GM18498 (cell line): ENCODE results near the gene CLRN2.
"Not testable (repeated sequence)": the region's sequence is repeated elsewhere in the genome, so short reads cannot be mapped to it uniquely, and the experiment has no call there.

Experiments used
- ATAC-seq: cut with Tn5 transposase; IDR thresholded peaks from one replicate; pipeline ENCODE4 v1.9.1; 2021; ENCODE audit warnings: mild to moderate bottlenecking, moderate library complexity; ENCODE audit not compliant: unreplicated experiment

CLRN2 gene

GRCh38 chr4:17502756-17503155, 12.2 kb upstream of the CLRN2 start:
- ATAC-seq = no peak

DNA sequence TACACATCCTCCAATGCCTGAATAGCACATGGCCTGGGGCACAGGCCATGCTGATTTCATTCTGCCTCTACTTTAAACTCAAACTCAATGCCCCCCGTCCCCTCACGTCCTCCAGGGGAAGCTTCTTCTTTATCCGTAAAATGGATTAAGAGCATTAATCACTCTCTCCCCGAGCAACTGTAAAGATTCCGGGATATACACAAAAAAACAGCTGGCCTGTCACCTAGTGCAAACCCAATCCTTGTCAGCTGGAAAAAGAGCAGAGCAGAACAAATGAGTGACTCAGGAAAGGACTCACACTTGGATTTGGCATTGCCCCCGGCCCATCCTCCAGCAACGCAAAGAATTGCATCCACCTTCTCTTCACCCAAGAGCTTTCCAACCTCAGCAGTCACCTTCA, 10.9 kb upstream of the CLRN2 start:
- no peak for ATAC-seq

DNA sequence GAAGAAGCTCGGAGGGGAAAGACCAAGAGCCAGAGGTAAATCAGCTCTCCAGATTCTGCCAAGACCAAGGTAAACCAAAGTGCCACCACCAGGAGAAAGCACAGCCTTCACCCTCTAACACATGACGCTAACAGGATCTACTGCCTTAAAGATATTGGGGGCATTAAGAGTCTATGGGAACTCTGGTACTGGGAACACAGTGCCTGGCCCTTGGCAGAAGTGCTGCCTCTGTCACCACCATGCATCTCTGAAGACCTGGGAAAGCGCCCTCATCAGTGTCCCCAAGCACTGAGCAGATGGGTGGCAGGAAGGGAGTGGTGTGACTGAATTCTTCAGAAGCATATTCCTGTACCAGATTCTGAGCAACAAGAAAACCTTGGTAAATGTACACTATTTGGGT, 4.4 kb upstream of the CLRN2 start:
- ATAC-seq = no peak

DNA sequence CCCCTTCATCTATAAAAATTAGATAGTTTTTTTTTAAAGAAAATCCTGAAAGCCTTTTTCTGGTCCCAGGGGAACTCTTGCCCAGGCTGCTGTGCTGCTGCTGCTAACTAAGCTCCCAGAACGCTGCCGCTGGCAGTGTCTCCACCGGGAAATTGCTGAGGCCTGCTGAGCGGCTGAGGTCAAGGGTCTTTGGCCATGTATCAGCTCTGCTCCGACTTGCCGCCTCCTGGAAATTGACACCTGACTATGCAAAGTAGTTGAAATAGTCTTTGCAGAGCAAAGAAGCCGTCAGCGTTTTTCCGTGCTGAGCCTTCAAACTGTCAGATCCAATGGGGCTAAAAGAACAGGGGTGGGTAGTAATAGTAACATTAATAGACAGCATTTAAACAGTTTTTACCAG, 3.9 kb upstream of the CLRN2 start:
- ATAC-seq = no peak

DNA sequence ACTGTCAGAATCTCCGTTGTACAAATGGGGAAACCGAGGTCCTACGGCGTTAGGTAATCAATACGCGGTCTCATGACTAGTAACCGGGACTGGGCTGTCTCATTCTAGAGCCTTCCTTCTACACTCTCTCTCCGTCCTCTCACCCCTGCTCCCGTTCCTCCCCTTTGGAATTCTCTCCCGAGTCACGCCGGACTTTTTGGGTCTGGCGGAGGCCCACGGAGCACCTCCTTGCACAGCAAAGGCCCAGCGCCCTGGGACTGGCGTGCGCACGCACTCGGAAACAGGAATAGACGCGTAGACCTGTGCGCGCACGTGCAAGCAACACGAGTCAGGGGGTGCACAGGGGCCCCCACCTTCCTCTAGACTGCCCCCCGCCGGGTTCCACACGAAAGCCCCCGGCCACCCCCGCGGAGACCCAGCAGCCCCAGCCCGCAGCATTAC, 3.4 kb upstream of the CLRN2 start:
- ATAC-seq = peak; percentile 59

GRCh38 chr4:17511950-17512795, 2.8 kb upstream of the CLRN2 start, which contains the start of gene QDPR:
Gene QDPR (minus strand): TSS chr4:17512090. CDS start chr4:17512054, 36 bp downstream.
- ATAC-seq = peak; percentile 98

DNA sequence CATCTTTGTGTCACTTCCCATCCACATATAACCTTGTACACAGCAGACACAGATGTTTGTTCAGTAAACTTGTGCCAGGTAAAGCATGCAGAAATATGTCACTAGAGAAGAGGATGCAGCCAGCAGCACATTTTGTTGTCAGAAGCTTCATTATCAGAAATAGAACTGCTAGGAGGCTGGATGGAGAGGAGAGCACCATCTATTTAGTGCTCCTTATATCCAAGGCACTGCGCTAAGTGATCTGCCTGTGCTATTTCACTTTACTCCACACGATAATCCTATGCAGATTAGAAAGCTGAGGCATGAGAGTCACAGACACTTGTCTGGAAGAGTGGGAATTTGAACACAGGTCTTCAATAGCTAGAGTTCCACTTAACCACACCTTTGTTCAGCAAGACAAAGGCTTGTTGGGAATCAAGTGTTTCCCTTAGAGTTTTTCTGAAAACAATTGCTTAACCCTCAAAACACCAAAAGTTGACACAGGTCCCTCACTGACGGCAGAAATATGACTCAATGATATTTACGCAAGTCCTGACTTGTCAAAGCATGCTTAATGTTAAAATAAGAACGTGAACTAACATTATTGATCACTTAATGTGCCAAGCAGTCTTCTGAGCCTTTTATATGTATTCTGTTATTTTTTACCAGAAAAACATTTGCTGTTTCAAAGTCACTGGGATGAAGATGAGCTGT, 1.8 kb upstream of the CLRN2 start:
- ATAC-seq = no peak

- no peak for ATAC-seq
Observed at GRCh38 chr4:17515445-17516407, 761 bp downstream of the CLRN2 start.

DNA sequence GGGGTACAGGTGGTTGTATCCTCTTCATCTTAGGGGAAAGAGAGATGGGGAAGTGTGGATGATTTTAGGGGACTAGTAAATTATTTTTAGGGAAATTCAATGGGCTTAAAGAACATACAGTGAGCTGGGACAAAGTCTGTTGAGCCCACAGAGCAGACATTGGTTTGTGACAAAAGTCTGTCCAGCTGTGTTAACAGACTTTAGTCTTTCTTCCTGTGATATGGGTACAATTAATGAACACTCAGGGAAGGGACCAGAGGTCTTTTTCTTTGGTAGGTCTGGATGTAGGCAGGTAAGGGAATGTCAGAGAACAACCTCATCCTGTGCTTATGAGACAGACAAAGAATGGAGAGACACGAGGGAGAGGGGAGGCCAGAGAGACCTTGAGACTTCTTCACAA, 2.0 kb downstream of the CLRN2 start:
- ATAC-seq = no peak

DNA sequence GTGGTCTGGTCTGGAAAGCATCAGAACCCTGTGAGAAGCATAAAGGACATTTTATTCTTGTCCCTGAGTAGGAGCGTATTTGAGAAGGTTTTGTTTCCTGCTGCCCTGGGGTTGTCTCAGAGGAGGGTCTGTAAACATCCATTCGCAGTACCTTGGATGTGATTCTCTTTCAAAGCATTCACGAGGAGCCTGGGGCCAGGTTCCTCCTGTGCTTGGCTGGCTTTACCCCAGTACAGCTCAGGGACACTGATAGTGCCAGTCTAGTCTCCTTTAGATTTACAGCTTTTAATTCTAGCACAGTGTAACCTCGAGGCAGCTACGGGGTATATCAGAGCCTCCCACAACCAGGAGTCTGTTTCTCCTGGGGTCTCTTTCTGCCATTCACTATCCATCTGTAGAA, 2.7 kb downstream of the CLRN2 start:
- no peak for ATAC-seq

DNA sequence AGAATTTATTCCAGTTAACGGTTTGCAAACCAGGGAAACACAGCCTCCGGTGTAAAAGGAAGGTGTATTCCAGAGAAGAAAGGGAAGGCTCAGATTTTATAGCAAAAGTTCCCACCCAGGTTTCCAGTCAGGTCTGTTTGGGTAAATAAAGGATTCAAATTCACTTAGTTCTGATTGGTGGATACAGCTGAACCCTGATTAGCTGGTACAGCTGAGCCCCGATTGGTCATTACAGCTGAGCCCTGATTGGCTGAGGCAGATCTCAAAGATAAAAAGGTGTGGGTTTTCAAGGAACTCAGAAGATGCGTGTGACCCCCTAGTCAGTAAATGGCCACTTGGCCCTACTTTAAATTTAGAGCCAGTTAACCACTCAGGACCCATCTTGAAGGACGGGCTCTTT, 6.6 kb downstream of the CLRN2 start:
- no peak for ATAC-seq

DNA sequence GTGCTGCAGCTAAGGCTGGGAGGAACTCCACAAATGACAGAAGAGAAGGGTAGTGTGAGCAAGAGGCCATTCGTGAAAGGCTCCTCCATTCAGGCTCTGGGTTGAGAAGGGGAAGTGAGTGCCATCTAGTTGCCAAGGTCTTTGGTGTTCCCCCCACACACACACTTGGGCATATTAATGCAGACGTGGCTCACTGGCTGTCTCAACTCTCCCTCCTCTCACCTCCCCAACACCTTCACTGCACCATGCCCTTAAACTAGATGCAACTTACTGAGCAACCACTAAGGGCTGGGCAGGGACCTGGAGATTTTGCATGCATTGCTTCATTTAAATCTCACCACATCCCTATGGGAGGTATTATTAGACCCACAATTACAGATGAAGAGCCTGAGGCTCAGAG, 8.7 kb downstream of the CLRN2 start:
- no peak for ATAC-seq

DNA sequence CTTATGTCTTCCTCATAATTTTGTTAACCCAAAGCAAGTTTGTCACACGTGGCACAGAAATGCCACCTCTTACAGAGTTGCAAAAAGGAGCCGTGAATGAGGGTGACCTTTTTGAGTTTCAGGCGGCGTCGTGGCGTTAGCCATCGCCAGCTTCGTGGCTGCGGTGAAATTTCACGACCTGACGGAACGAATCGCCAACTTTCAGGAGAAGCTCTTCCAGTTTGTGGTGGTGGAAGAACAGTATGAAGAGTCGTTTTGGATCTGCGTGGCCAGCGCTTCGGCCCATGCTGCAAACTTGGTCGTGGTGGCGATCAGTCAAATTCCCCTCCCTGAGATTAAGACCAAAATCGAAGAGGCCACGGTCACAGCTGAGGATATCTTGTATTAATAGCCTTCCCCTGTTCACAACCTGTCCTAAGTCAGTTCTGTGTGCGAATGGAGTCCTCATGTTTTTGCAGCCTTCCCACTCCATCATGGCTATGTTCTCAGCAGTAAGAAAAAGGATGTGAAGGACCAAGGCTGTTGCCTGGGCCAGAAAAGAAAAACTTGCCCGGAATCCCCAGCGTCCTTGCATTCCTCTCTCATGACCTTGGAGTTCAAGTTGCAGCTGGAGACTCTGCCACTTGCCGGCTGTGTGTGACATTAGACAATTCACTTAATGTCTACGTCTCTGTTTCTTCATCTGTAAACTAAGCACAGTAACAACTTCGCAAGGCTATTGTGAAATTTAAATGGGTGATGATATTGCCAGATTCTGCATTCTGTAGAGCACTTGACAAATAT, 11.9 kb downstream of the CLRN2 start:
- ATAC-seq = no peak

DNA sequence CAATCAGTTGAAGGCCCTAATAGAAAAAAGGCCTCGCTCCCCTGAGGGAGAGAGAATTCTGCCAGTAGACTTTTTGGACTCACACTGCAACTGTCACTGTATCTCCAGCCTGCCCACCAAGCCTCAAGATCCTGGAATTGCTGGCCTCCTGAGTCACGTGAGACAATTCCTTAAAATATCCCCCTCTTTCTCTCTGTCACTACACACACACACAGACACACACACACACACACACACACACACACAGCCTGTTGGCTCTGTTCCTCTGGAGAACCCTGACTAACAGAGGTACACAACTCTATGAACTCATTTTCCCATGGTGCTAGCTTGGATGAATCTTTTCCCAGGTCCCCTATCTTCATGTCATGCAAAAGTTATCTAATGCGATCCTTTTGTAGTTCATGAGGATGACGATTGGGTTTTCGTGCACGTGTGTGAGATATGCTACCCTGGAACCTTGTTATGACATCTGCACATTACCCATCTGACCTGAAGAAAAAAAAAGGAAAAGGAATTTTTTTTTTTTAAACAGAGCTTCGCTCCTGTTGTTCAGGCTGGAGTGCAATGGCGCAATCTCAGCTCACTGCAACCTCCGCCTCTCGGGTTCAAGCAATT, 13.7 kb downstream of the CLRN2 start:
- no peak for ATAC-seq

DNA sequence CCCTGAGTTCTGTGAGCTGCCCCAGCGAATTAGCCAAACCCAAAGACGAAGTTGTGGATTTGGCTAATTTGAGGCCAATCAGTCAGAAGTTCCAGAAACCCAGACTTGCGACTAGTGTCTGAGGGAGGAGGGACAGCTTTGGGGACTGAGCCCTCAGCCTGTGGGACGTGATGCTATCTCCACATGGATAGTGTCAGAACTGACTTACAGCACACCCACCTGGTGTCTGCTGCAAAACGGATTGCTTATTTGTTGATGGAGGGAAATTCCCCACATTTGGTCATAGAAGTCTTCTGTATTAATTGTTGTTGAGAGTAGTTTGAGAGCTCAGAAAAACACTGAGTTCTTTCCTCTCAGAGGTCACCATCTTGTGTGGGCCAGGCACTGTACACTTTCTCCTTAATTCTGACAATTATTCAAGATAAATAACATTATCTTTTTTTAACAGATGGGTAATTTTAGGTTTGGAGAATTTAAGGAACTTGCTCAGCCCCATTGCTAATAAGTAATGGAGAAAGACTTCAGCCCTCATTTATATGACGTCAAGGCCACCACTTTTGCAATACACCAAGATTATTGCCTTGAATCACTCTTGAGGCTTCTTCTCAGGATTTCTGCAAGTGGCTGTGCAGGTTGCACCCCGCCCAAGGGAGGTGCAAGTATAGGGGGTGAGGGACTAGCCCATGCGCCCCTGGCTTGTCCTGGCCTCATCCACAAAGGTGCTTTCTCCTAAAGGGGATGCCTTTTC, 16.7 kb downstream of the CLRN2 start:
- ATAC-seq = no peak

DNA sequence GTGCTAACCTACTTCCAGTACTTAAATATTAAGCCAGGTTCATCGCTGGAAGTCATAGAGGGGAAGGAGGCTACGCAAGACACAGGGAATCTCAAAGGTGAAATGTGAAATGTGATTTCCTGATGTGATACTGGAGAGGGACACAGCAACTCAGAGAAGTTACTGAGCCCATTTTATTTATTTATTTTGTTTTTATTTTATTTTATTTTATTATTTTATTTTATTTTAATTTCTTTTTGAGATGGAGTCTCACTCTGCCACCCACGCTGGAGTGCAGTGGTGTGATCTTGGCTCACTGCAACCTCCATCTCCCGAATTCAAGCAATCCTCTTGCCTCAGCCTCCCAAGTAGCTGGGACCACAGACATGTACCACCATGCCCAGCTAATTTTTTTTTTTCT, 19.7 kb downstream of the CLRN2 start:
- no peak for ATAC-seq

- ATAC-seq = peak; percentile 59
Observed at GRCh38 chr4:17535242-17535641, 20.3 kb downstream of the CLRN2 start.

DNA sequence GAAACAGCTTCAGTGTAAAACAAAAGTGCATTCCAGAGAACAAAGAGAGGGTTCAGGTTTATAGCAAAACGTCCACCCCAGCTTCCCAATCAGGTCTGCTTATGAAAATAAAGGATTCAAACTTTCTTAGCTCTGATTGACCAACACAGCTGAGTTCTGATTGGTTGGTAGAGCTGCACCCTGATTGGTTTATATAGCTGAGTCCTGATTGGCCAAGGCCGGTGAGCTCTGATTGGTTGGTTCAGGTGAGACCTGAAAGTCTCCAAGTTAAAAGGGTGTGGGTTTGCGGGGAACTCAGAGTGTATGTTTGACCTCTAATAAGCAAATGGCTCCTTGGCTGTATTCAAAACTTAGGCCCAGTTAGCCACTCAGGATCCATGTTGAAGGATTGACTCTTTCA, 20.9 kb downstream of the CLRN2 start:
- no peak for ATAC-seq

- ATAC-seq = not testable (repeated sequence)
Observed at GRCh38 chr4:17537060-17537459, 22.1 kb downstream of the CLRN2 start.
